Natural killer cell (primary cell): ENCODE data around the gene TBC1D22A. TPM values are rescaled to one million over a fixed set of nuclear protein-coding genes. Genes with fewer than 3 reads are reported as not detected.
A peak's percentile ranks its signal among the peaks of the same experiment; 100 is the strongest.

Source experiments
- ATAC-seq, 3 donors: fragments of 150-1000 bp in 2 of 3; fragments of 200-7000 bp in 1 of 3; cut with Tn5 transposase; 1 replicate in 1 of 3; 2 replicates in 2 of 3; pipeline ENCODE4 v1.10.0; 2021; ENCODE audit warnings: mild to moderate bottlenecking in 2 of 3, moderate library complexity in 2 of 3
- DNase-seq, 2 donors: peaks; one replicate each; pipeline versions ENCODE4 v3.0.0 to v3.0.0-alpha.2; 2013 to 2021; ENCODE audit warnings: mixed read lengths in 1 of 2
- H3K27ac ChIP-seq: one replicate; pipeline ENCODE4 v1.5.1; 2013; ENCODE audit warnings: mild to moderate bottlenecking, low read length
- H3K27me3 ChIP-seq: one replicate; pipeline ENCODE4 v1.6.1; 2013; ENCODE audit warnings: low read length; ENCODE audit not compliant: control insufficient read depth, insufficient read depth
- H3K36me3 ChIP-seq: one replicate; pipeline ENCODE4 v1.6.1; 2013; ENCODE audit warnings: low read length; ENCODE audit not compliant: control insufficient read depth, insufficient read depth
- H3K4me1 ChIP-seq: one replicate; pipeline ENCODE4 v1.6.1; 2013; ENCODE audit warnings: low read length; ENCODE audit not compliant: control insufficient read depth, insufficient read depth
- H3K4me3 ChIP-seq: one replicate; pipeline ENCODE4 v1.5.1; 2013; ENCODE audit warnings: low read length
- H3K9me3 ChIP-seq: one replicate; pipeline ENCODE4 v1.6.1; 2013; ENCODE audit warnings: low read length; ENCODE audit not compliant: control insufficient read depth, insufficient read depth
- H3K27ac Mint-ChIP-seq, 2 donors: one replicate each; pipeline ENCODE4 v1.8.0; 2022; ENCODE audit warnings: mild to moderate bottlenecking in 2 of 2, mixed read lengths in 2 of 2, moderate library complexity in 1 of 2
- H3K27me3 Mint-ChIP-seq, 2 donors: one replicate each; pipeline ENCODE4 v1.8.0; 2022; ENCODE audit warnings: low read depth in 2 of 2, mixed read lengths in 2 of 2
- H3K36me3 Mint-ChIP-seq: one replicate; pipeline ENCODE4 v1.8.0; 2022; ENCODE audit warnings: mixed read lengths
- H3K4me1 Mint-ChIP-seq, 2 donors: one replicate each; pipeline ENCODE4 v1.8.0; 2022; ENCODE audit warnings: mixed read lengths in 2 of 2
- H3K4me3 Mint-ChIP-seq: one replicate; pipeline ENCODE4 v1.8.0; 2022; ENCODE audit warnings: mild to moderate bottlenecking, moderate library complexity, mixed read lengths
- H3K9me3 Mint-ChIP-seq, 2 donors: one replicate each; pipeline ENCODE4 v1.8.0; 2022; ENCODE audit warnings: mixed read lengths in 2 of 2
- WGBS: methylation state at CpG from one replicate; pipeline ENCODE4 v1.1.7; 2013; ENCODE audit warnings: missing lambda C conversion rate; ENCODE audit not compliant: insufficient coverage; 5-methylcytosine and 5-hydroxymethylcytosine counted together
- intact Hi-C: fragments of 100-400 bp; cut with micrococcal nuclease; formaldehyde crosslinking; loops from one replicate; pipeline ENCODE4 v1.14.2; 2022
- total RNA-seq, 4 donors: library from RNA; stranded (reverse); fragments of 120-200 nt in 1 of 4; gene quantifications; one replicate each; pipeline versions ENCODE4 v1.2.3 to v1.2.4, GENCODE V29; 2013 to 2022
- TF ChIP-seq, protein P1 (sequence below): fragments of 200-600 bp; IDR thresholded peaks from one replicate; pipeline ENCODE4 v1.8.0; 2022; ENCODE audit warnings: antibody characterized with exemption

Gene TBC1D22A
- total RNA-seq: 10 to 100 TPM; 47.4 to 53.7 (median 53.2) TPM
- 29.2 TPM for total RNA-seq (2013)

- intact Hi-C loops: loop anchor here (1.0 kb wide), 3 partner anchors 23 to 29 kb away; no protein-coding TSS in a partner anchor
- Histone ChIP-seq H3K4me1 (peaks cover 46% of the 10 kb centered on the region), H3K36me3 (peaks cover 2% of the 10 kb centered on the region), H3K27me3 (no peaks in the 10 kb centered on the region), H3K9me3 (no peaks in the 10 kb centered on the region), H3K27ac (peak within 1 kb of the TSS; percentile 92), H3K4me3 (peak within 1 kb of the TSS; percentile 96)
- TF ChIP-seq, protein P1, sequence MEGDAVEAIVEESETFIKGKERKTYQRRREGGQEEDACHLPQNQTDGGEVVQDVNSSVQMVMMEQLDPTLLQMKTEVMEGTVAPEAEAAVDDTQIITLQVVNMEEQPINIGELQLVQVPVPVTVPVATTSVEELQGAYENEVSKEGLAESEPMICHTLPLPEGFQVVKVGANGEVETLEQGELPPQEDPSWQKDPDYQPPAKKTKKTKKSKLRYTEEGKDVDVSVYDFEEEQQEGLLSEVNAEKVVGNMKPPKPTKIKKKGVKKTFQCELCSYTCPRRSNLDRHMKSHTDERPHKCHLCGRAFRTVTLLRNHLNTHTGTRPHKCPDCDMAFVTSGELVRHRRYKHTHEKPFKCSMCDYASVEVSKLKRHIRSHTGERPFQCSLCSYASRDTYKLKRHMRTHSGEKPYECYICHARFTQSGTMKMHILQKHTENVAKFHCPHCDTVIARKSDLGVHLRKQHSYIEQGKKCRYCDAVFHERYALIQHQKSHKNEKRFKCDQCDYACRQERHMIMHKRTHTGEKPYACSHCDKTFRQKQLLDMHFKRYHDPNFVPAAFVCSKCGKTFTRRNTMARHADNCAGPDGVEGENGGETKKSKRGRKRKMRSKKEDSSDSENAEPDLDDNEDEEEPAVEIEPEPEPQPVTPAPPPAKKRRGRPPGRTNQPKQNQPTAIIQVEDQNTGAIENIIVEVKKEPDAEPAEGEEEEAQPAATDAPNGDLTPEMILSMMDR: no peak
- ATAC-seq (peak; percentile 88 to 94 (median 91)), DNase-seq (peak; percentile 94 to 97)
- WGBS: under 1% methylated on average over 66 of the region's 66 CpGs
- Mint-ChIP-seq H3K9me3 (no peaks in the 10 kb centered on the region), H3K4me3 (peak within 1 kb of the TSS; percentile 99), H3K36me3 (no peaks in the 10 kb centered on the region), H3K4me1 (peaks cover 62 to 66% of the 10 kb centered on the region in 2 donors), H3K27ac (peak within 1 kb of the TSS; percentile 99 to 100), H3K27me3 (no peaks in the 10 kb centered on the region)
Observed at GRCh38 chr22:46762238-46763050, at the start of gene TBC1D22A. TSS of gene TBC1D22A (plus strand) at chr22:46762650. CDS start at chr22:46762787, 137 bp downstream.

GRCh38 chr22:46714550-46714949 is 47.9 kb upstream of the TBC1D22A start:
- Histone ChIP-seq H3K4me1 (no peaks in the 10 kb centered on the region), H3K9me3 (no peaks in the 10 kb centered on the region), H3K27me3 (no peaks in the 10 kb centered on the region), H3K27ac (no peak overlapping the region), H3K36me3 (peaks cover 63% of the 10 kb centered on the region), H3K4me3 (no peak overlapping the region)
- TF ChIP-seq, protein P1: no peak
- Mint-ChIP-seq H3K4me3 (no peak overlapping the region), H3K36me3 (peaks cover 11% of the 10 kb centered on the region), H3K9me3 (no peaks in the 10 kb centered on the region), H3K27me3 (no peaks in the 10 kb centered on the region), H3K27ac (peak overlapping the region in 1 of 2 donors; percentile 61), H3K4me1 (peaks cover 4 to 5% of the 10 kb centered on the region in 2 donors)
- no peak for DNase-seq
- intact Hi-C loops: no loop called here
- WGBS: 90% methylated on average over 4 of the region's 4 CpGs
- no peak for ATAC-seq

GRCh38 chr22:46719921-46720320 is 42.5 kb upstream of the TBC1D22A start:
- 93% methylated on average over 11 of the region's 11 CpGs for WGBS
- H3K4me3 Mint-ChIP-seq: no peak overlapping the region
- H3K9me3 Mint-ChIP-seq: no peaks in the 10 kb centered on the region
- no peaks in the 10 kb centered on the region for H3K4me1 ChIP-seq
- H3K36me3 Mint-ChIP-seq: peaks cover 7% of the 10 kb centered on the region
- TF ChIP-seq, protein P1: no peak
- no peaks in the 10 kb centered on the region for H3K9me3 ChIP-seq
- ATAC-seq (no peak), DNase-seq (no peak)
- H3K27ac Mint-ChIP-seq: no peak overlapping the region
- intact Hi-C loops: no loop called here
- no peaks in the 10 kb centered on the region for H3K27me3 Mint-ChIP-seq
- no peak overlapping the region for H3K4me3 ChIP-seq
- no peaks in the 10 kb centered on the region for H3K27me3 ChIP-seq
- H3K4me1 Mint-ChIP-seq: peaks cover 13% of the 10 kb centered on the region in 2 donors
- peaks cover 41% of the 10 kb centered on the region for H3K36me3 ChIP-seq
- H3K27ac ChIP-seq: no peak overlapping the region
